ENCODE data around the gene PLET1. TPM values are rescaled to one million over a fixed set of nuclear protein-coding genes. Genes with fewer than 3 reads are reported as not detected.

The PLET1 gene
- total RNA-seq, 1 experiment from 2014 or later: 0.26 TPM

DNA sequence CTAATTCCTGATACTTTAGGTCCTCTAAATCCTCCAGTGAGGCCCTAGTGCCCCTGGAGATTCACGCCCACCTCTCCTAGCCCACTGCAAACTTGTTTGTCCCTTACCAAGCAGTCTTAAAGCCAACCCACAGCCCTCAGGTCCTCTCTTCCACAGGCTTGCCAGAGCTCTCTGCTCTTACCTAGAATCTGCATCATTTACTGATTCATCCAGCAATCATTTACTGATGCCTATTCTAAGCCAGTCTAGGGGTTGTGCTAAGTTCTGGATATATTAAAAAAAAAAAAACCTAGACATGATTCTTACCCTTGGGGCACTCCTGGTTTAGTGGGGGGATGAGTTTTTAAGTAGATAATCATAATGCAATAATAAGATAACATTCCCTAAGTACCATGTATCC lies 43.0 kb upstream of the PLET1 start:
- ChIA-PET CTCF (no interaction called here), POLR2A (ENCODE audit: unreplicated experiment) (interaction anchor here (0.6 kb wide), 1 partner anchor 701 kb away, joined by 3 read pairs; no protein-coding TSS in a partner anchor)
- Histone ChIP-seq H3K79me2 (ENCODE audit: low read length) (no peaks in the 10 kb centered on the region), H3K9me2 (replicated peaks; ENCODE audit: low read length) (no peaks in the 10 kb centered on the region), H3K4me2 (ENCODE audit: low read length) (no peak overlapping the region), H3K36me3 (ENCODE audit: low read depth, low read length) (no peaks in the 10 kb centered on the region), H4K20me1 (ENCODE audit: low read length) (no peaks in the 10 kb centered on the region), H3K4me3 (ENCODE audit: low read length) (no peak overlapping the region), H3K27me3 (ENCODE audit: low read length) (no peaks in the 10 kb centered on the region), H2AFZ (ENCODE audit: low read length) (no peak overlapping the region), H3K9me3 (ENCODE audit: low read length) (no peaks in the 10 kb centered on the region), H3F3A (ENCODE audit: low read length, unreplicated experiment) (no peaks in the 10 kb centered on the region), H3K4me1 (ENCODE audit: insufficient read depth, low read length) (peaks cover 10% of the 10 kb centered on the region), H3K9ac (ENCODE audit: low read length) (no peak overlapping the region), H3K27ac (ENCODE audit: low read length) (no peak overlapping the region)
- no peak for TF ChIP-seq CTCF (conservative IDR thresholded peaks at IDR 0.05; ENCODE audit: low read depth, low read length)
- TF ChIP-seq EZH2phosphoT487 (IDR thresholded peaks at IDR 0.05; ENCODE audit: borderline replicate concordance, low read length): no peak
- TF ChIP-seq EZH2 (IDR thresholded peaks at IDR 0.05; ENCODE audit: low read length, unreplicated experiment): no peak
- intact Hi-C loops (cut with micrococcal nuclease): no loop called here
- DNase-seq: no peak
- no TSS peak for BruUV-seq (replicated peaks)
- no peak for ATAC-seq

GRCh38 chr11:112302226-112302868 lies 41.7 kb upstream of the PLET1 start:
- no peak overlapping the region; the same call in 1 of the 2 replicates for H3K4me3 ChIP-seq (ENCODE audit: low read length)
- peak overlapping the region; percentile 20 for H3K4me2 ChIP-seq (ENCODE audit: low read length)
- peak overlapping the region; percentile 31 for H3K27ac ChIP-seq (ENCODE audit: low read length)
- intact Hi-C loops (cut with micrococcal nuclease): no loop called here
- H3K36me3 ChIP-seq (ENCODE audit: low read depth, low read length): no peaks in the 10 kb centered on the region
- H3K9me2 ChIP-seq (replicated peaks; ENCODE audit: low read length): no peaks in the 10 kb centered on the region
- H3K9me3 ChIP-seq (ENCODE audit: low read length): no peaks in the 10 kb centered on the region
- TF ChIP-seq EZH2 (IDR thresholded peaks at IDR 0.05; ENCODE audit: low read length, unreplicated experiment) (no peak), CTCF (conservative IDR thresholded peaks at IDR 0.05; ENCODE audit: low read depth, low read length) (no peak), EZH2phosphoT487 (IDR thresholded peaks at IDR 0.05; ENCODE audit: borderline replicate concordance, low read length) (no peak)
- H3K9ac ChIP-seq (ENCODE audit: low read length): peak overlapping the region; percentile 32
- CTCF ChIA-PET: no interaction called here
- H3K27me3 ChIP-seq (ENCODE audit: low read length): no peaks in the 10 kb centered on the region
- peaks cover 10% of the 10 kb centered on the region for H3K4me1 ChIP-seq (ENCODE audit: insufficient read depth, low read length)
- no peaks in the 10 kb centered on the region for H3F3A ChIP-seq (ENCODE audit: low read length, unreplicated experiment)
- POLR2A ChIA-PET (ENCODE audit: unreplicated experiment): no interaction called here
- BruUV-seq (replicated peaks): no TSS peak
- no peaks in the 10 kb centered on the region for H4K20me1 ChIP-seq (ENCODE audit: low read length)
- H3K79me2 ChIP-seq (ENCODE audit: low read length): no peaks in the 10 kb centered on the region
- peak; percentile 73 for ATAC-seq
- H2AFZ ChIP-seq (ENCODE audit: low read length): peak overlapping the region; percentile 64
- DNase-seq: peak; percentile 53

DNA sequence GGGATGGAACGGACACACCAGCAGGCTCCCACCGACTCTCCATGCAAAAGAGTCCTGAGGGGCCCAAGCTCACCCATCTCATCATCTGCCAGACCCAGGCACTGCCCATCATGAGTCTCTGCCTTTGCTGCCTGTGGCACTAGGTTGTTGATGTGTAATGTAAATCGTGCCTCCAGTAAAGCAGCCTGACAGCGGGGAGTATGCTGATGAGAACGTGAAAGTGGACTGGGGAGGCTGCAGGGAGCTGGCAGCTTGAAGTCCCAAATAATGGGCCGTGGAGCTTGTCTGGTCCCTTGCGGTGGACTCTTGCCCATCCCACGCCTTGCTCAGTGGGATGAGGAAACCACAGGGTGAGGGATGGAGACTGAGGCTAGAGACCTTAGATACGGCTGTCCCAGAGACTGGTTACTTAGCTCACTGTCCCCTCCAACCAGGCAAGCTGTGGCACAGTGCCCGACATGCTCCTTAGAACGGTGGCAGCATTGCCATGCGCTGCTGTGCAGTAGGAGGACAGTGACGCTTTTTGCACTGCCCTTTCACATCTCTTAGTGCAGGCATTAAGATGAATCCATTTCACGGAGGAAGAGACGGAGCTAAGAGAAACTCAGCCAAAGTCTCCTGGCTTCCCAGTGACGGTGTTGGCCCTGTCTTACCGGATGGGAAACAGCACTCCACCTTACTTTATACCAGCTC lies 39.6 kb upstream of the PLET1 start:
- no peaks in the 10 kb centered on the region for H3K27me3 ChIP-seq (ENCODE audit: low read length)
- intact Hi-C loops (cut with micrococcal nuclease): no loop called here
- ATAC-seq: no peak
- no peak overlapping the region for H3K4me3 ChIP-seq (ENCODE audit: low read length)
- BruUV-seq (replicated peaks): no TSS peak
- H3K9me3 ChIP-seq (ENCODE audit: low read length): no peaks in the 10 kb centered on the region
- no peaks in the 10 kb centered on the region for H3K36me3 ChIP-seq (ENCODE audit: low read depth, low read length)
- H3K79me2 ChIP-seq (ENCODE audit: low read length): no peaks in the 10 kb centered on the region
- no peak overlapping the region for H3K27ac ChIP-seq (ENCODE audit: low read length)
- H3F3A ChIP-seq (ENCODE audit: low read length, unreplicated experiment): no peaks in the 10 kb centered on the region
- no peak overlapping the region for H3K9ac ChIP-seq (ENCODE audit: low read length)
- H3K4me1 ChIP-seq (ENCODE audit: insufficient read depth, low read length): peaks cover 10% of the 10 kb centered on the region
- no peak for DNase-seq
- TF ChIP-seq CTCF (conservative IDR thresholded peaks at IDR 0.05; ENCODE audit: low read depth, low read length) (no peak), EZH2phosphoT487 (IDR thresholded peaks at IDR 0.05; ENCODE audit: borderline replicate concordance, low read length) (no peak), EZH2 (IDR thresholded peaks at IDR 0.05; ENCODE audit: low read length, unreplicated experiment) (no peak)
- H2AFZ ChIP-seq (ENCODE audit: low read length): no peak overlapping the region
- H4K20me1 ChIP-seq (ENCODE audit: low read length): no peaks in the 10 kb centered on the region
- H3K4me2 ChIP-seq (ENCODE audit: low read length): no peak overlapping the region
- POLR2A ChIA-PET (ENCODE audit: unreplicated experiment): no interaction called here
- CTCF ChIA-PET: no interaction called here
- no peaks in the 10 kb centered on the region for H3K9me2 ChIP-seq (replicated peaks; ENCODE audit: low read length)

Data from PC-3 (cell line).